ENCODE measurements around the gene CDKN2D. TPM values are rescaled to one million over a fixed set of nuclear protein-coding genes. Genes with fewer than 3 reads are reported as not detected.
A peak's percentile ranks its signal among the peaks of the same experiment; 100 is the strongest.

Gene CDKN2D
- 2.3 and 3.7 TPM in 2 replicates for total RNA-seq (2014; rRNA removed; shearing (Covaris generic); ENCODE audit: low replicate concordance)

GRCh38 chr19:10568826-10569651 lies at the start of gene CDKN2D:
CDKN2D (minus strand) TSS chr19:10568979; CDS start chr19:10568653, 326 bp downstream.
- Histone ChIP-seq H2AFZ (ENCODE audit: low read length) (peak within 1 kb of the TSS; percentile 87; the same call in 1 of the 2 replicates), H3K4me3 (ENCODE audit: low read length) (peak within 1 kb of the TSS; percentile 76)

GRCh38 chr19:10617409-10618121 lies 48.8 kb upstream of the CDKN2D start:
- H4K20me1 ChIP-seq (ENCODE audit: insufficient read depth, low read depth, low read length), result 0 out of 2 replicates have a peak, but pooled peaks cover 5% of the 10 kb centered on the region
- no peaks in the 10 kb centered on the region for H3K4me1 ChIP-seq (ENCODE audit: low read length)
- no peak overlapping the region for H3K27ac ChIP-seq (ENCODE audit: low read length)
- H3K36me3 ChIP-seq (ENCODE audit: insufficient read depth, low read length), result no peaks in the 10 kb centered on the region
- no peaks in the 10 kb centered on the region for H3K9me2 ChIP-seq (replicated peaks; ENCODE audit: insufficient read depth, low read length)
- no peaks in the 10 kb centered on the region for H3K27me3 ChIP-seq (ENCODE audit: low read length)
- no peak overlapping the region for H2AFZ ChIP-seq (ENCODE audit: low read length)
- no peak for DNase-seq
- peaks cover 43% of the 10 kb centered on the region for H3K79me2 ChIP-seq (ENCODE audit: low read length)
- no peak overlapping the region for H3K4me3 ChIP-seq (ENCODE audit: low read length)
- no peak overlapping the region for H3K9ac ChIP-seq (ENCODE audit: low read length)
- no peaks in the 10 kb centered on the region for H3K9me3 ChIP-seq (ENCODE audit: low read length)
- no peak overlapping the region for H3K4me2 ChIP-seq (ENCODE audit: low read depth, low read length, poor library complexity, severe bottlenecking)

More at GRCh38 chr19:10568826-10569651, at the start of gene CDKN2D:
- Histone ChIP-seq H3K9ac (ENCODE audit: low read length) (peak within 1 kb of the TSS; percentile 77), H3K9me2 (replicated peaks; ENCODE audit: insufficient read depth, low read length) (no peaks in the 10 kb centered on the region), H3K4me1 (ENCODE audit: low read length) (peaks cover 40% of the 10 kb centered on the region), H3K27me3 (ENCODE audit: low read length) (no peaks in the 10 kb centered on the region), H3K9me3 (ENCODE audit: low read length) (no peaks in the 10 kb centered on the region), H4K20me1 (ENCODE audit: insufficient read depth, low read depth, low read length) (no peaks in the 10 kb centered on the region), H3K27ac (ENCODE audit: low read length) (peak within 1 kb of the TSS; percentile 88), H3K79me2 (ENCODE audit: low read length) (peaks cover 17% of the 10 kb centered on the region), H3K36me3 (ENCODE audit: insufficient read depth, low read length) (peaks cover 6% of the 10 kb centered on the region; the same call in 1 of the 2 replicates), H3K4me2 (ENCODE audit: low read depth, low read length, poor library complexity, severe bottlenecking) (peak within 1 kb of the TSS; percentile 97)
- DNase-seq, result peak; percentile 100

DNA sequence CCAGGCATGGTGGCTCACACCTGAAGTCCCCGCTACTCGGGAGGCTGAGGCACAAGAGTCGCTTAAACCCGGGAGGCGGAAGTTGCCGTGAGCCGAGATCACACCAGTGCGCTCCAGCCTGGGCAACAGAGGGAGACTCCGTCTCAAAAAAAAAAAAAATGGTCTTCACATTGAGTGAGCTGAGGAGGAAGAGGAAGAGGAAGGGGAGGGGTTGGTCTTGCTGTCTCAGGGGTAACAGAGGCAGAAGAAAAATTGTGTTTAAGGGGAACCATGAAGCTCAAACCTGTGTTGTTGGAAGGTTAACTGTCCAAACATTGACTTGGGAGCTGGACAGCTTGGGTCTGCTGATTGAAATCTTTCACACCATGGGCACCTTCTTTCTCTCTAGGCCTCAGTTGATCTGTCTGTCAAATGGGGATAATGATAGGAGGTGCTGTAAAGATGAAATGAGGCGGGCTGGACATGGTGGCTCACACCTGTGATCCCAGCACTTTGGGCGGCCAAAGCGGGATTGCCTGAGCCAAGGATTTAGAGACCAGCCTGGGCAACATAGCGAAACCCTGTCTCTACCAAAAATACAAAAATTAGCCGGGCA lies 46.7 kb upstream of the CDKN2D start:
- Histone ChIP-seq H3K4me3 (ENCODE audit: low read length) (no peak overlapping the region), H3K36me3 (ENCODE audit: insufficient read depth, low read length) (no peaks in the 10 kb centered on the region), H3K27me3 (ENCODE audit: low read length) (no peaks in the 10 kb centered on the region), H3K9me2 (replicated peaks; ENCODE audit: insufficient read depth, low read length) (no peaks in the 10 kb centered on the region), H2AFZ (ENCODE audit: low read length) (no peak overlapping the region), H3K4me2 (ENCODE audit: low read depth, low read length, poor library complexity, severe bottlenecking) (no peak overlapping the region), H3K79me2 (ENCODE audit: low read length) (peaks cover 45% of the 10 kb centered on the region), H3K4me1 (ENCODE audit: low read length) (no peaks in the 10 kb centered on the region), H3K27ac (ENCODE audit: low read length) (no peak overlapping the region), H3K9ac (ENCODE audit: low read length) (no peak overlapping the region), H4K20me1 (ENCODE audit: insufficient read depth, low read depth, low read length) (0 out of 2 replicates have a peak, but pooled peaks cover 1% of the 10 kb centered on the region), H3K9me3 (ENCODE audit: low read length) (no peaks in the 10 kb centered on the region)
- DNase-seq, result no peak

- Histone ChIP-seq H2AFZ (ENCODE audit: low read length) (no peak overlapping the region), H3K79me2 (ENCODE audit: low read length) (peaks cover 42% of the 10 kb centered on the region), H3K4me3 (ENCODE audit: low read length) (no peak overlapping the region), H3K27me3 (ENCODE audit: low read length) (no peaks in the 10 kb centered on the region), H3K27ac (ENCODE audit: low read length) (no peak overlapping the region), H3K9me3 (ENCODE audit: low read length) (no peaks in the 10 kb centered on the region), H3K9me2 (replicated peaks; ENCODE audit: insufficient read depth, low read length) (no peaks in the 10 kb centered on the region), H3K4me1 (ENCODE audit: low read length) (no peaks in the 10 kb centered on the region), H3K36me3 (ENCODE audit: insufficient read depth, low read length) (no peaks in the 10 kb centered on the region), H3K4me2 (ENCODE audit: low read depth, low read length, poor library complexity, severe bottlenecking) (no peak overlapping the region), H4K20me1 (ENCODE audit: insufficient read depth, low read depth, low read length) (no peaks in the 10 kb centered on the region), H3K9ac (ENCODE audit: low read length) (no peak overlapping the region)
- DNase-seq, result no peak
Measured at GRCh38 chr19:10612499-10613119, 43.8 kb upstream of the CDKN2D start.

DNA sequence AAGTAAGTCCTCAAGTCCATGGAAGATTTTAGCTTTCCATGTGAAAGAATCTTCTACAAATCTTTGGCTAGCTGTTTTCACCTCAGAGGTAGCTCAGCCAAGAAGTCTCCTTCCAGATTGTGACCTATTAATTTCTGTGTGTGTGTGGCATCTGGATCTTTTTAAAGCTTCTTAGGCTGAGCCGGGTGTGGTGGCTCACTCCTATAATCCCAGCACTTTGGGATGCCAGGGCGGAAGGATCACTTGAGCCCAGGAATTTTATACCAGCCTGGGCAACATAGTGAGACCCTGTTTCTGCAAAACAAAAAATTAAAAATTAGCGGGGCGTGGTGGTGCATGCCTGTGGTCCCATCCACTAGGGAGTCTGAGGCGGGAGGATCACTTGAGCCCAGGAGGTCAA lies 43.1 kb upstream of the CDKN2D start:
- Histone ChIP-seq H3K27me3 (ENCODE audit: low read length) (no peaks in the 10 kb centered on the region), H2AFZ (ENCODE audit: low read length) (no peak overlapping the region), H3K4me3 (ENCODE audit: low read length) (no peak overlapping the region), H3K9ac (ENCODE audit: low read length) (no peak overlapping the region), H3K9me2 (replicated peaks; ENCODE audit: insufficient read depth, low read length) (no peaks in the 10 kb centered on the region), H3K36me3 (ENCODE audit: insufficient read depth, low read length) (no peaks in the 10 kb centered on the region), H3K79me2 (ENCODE audit: low read length) (peaks cover 41% of the 10 kb centered on the region), H3K27ac (ENCODE audit: low read length) (no peak overlapping the region), H3K4me2 (ENCODE audit: low read depth, low read length, poor library complexity, severe bottlenecking) (no peak overlapping the region), H3K9me3 (ENCODE audit: low read length) (no peaks in the 10 kb centered on the region), H3K4me1 (ENCODE audit: low read length) (no peaks in the 10 kb centered on the region), H4K20me1 (ENCODE audit: insufficient read depth, low read depth, low read length) (no peaks in the 10 kb centered on the region)
- DNase-seq, result no peak

DNA sequence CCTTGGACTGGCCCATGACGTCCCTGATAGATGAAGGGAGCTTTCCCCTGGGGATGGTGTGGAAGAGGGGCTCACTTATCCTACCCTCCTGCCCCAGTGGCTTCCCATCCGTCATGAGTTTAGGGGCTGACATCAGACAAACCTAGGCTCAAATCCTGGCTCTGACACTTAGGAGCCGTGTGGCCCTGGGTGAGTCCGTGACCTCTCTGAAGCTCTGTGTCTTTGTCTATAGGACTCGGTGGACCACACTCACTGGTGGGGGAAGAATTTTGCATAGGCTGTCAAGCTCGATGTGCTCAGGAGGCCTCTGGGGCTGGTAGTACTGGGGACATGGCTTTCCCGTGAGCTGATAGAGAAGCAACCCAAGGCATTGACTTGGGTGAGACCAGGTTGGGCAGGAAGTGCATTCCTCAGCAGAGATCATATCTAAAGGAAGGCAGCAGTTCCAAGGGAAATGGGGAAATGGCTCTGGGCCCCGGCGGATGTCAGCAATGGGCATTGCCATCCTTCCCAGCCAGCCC lies 35.7 kb upstream of the CDKN2D start:
- H3K9me3 ChIP-seq (ENCODE audit: low read length), result no peaks in the 10 kb centered on the region
- H3K4me1 ChIP-seq (ENCODE audit: low read length), result peaks cover 22% of the 10 kb centered on the region
- H3K79me2 ChIP-seq (ENCODE audit: low read length), result peaks cover 34% of the 10 kb centered on the region
- H3K27ac ChIP-seq (ENCODE audit: low read length), result peak overlapping the region; percentile 91
- no peaks in the 10 kb centered on the region for H4K20me1 ChIP-seq (ENCODE audit: insufficient read depth, low read depth, low read length)
- peak overlapping the region; percentile 76 for H3K4me3 ChIP-seq (ENCODE audit: low read length)
- no peaks in the 10 kb centered on the region for H3K9me2 ChIP-seq (replicated peaks; ENCODE audit: insufficient read depth, low read length)
- H3K36me3 ChIP-seq (ENCODE audit: insufficient read depth, low read length), result no peaks in the 10 kb centered on the region
- no peaks in the 10 kb centered on the region for H3K27me3 ChIP-seq (ENCODE audit: low read length)
- peak overlapping the region; percentile 69 for H3K4me2 ChIP-seq (ENCODE audit: low read depth, low read length, poor library complexity, severe bottlenecking)
- DNase-seq, result peak; percentile 84
- H2AFZ ChIP-seq (ENCODE audit: low read length), result no peak overlapping the region
- H3K9ac ChIP-seq (ENCODE audit: low read length), result peak overlapping the region; percentile 95

DNA sequence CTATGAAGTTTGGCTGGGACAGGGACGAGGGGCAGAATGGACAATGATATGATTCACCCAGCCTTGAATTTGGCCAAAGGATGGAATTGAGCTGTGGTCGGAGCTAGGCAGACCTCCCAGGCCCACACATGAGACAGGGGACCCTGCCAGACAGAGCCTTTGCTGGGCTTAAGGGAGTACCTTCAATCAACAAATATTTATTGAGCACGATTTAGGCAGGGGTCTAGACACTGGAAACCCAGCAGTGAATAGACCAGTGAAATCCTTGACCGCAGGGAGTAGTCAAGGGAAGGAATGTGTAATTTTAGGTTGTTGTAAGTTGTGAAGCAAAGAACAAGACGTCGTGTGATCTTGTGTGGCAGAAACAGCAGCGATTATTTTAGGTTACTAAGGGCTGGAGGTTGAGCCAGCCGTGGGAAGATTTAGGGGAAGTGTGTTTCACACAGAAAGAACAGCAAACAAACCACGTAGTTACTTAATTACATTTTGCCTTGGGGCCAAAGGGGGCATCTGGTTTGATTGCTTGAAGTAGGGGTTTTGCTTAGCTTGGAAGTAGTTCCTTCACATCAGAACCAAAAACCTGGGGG lies 35.2 kb upstream of the CDKN2D start:
- Histone ChIP-seq H3K9me3 (ENCODE audit: low read length) (no peaks in the 10 kb centered on the region), H2AFZ (ENCODE audit: low read length) (no peak overlapping the region), H3K9ac (ENCODE audit: low read length) (peak overlapping the region; percentile 95), H3K79me2 (ENCODE audit: low read length) (peaks cover 32% of the 10 kb centered on the region), H4K20me1 (ENCODE audit: insufficient read depth, low read depth, low read length) (no peaks in the 10 kb centered on the region), H3K27ac (ENCODE audit: low read length) (peak overlapping the region; percentile 91), H3K36me3 (ENCODE audit: insufficient read depth, low read length) (no peaks in the 10 kb centered on the region), H3K4me1 (ENCODE audit: low read length) (peaks cover 22% of the 10 kb centered on the region), H3K27me3 (ENCODE audit: low read length) (no peaks in the 10 kb centered on the region), H3K4me2 (ENCODE audit: low read depth, low read length, poor library complexity, severe bottlenecking) (peak overlapping the region; percentile 69), H3K9me2 (replicated peaks; ENCODE audit: insufficient read depth, low read length) (no peaks in the 10 kb centered on the region), H3K4me3 (ENCODE audit: low read length) (peak overlapping the region; percentile 76)
- DNase-seq, result peak; percentile 76
